ENCODE data around the gene DNAI7.

Gene DNAI7

GRCh38 chr12:25186038-25186787, 8.7 kb downstream of the DNAI7 start:
- H3K9me3 ChIP-seq (ENCODE audit: control insufficient read depth, low read length), result no peaks in the 10 kb centered on the region
- no peaks in the 10 kb centered on the region for H3K4me1 ChIP-seq (ENCODE audit: control insufficient read depth, insufficient read depth, low read length)
- H3K27me3 ChIP-seq (ENCODE audit: control insufficient read depth, insufficient read depth, low read length, poor library complexity, severe bottlenecking), result no peaks in the 10 kb centered on the region
- H3K4me3 ChIP-seq (ENCODE audit: insufficient read depth, low read depth, low read length), result no peak overlapping the region
- no peak overlapping the region for H3K27ac ChIP-seq (ENCODE audit: insufficient read depth, low read depth, low read length, poor library complexity, severe bottlenecking)
- WGBS, 2 experiments, result 83 to 86% methylated on average over 4 of the region's 4 CpGs
- no peaks in the 10 kb centered on the region for H3K36me3 ChIP-seq (ENCODE audit: control insufficient read depth, insufficient read depth, low read length)

DNA sequence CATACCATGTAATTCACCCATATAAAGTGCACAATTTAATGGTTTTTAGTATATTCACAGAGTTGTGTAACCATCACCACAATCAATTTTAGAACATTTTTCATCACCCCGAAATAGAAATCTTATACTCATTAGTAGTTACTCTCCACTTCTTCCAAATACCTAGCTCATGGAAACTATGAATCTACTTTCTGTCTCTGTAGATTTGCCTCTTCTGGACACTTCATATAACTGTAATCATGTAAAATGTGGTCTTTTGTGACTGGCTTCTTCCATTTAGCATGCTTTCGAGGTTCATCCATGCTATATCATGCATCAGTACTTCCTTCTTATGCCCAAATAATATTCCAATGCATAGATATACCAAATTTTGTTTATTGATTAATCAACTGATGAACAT, 10.8 kb downstream of the DNAI7 start:
- no peaks in the 10 kb centered on the region for H3K4me1 ChIP-seq (ENCODE audit: control insufficient read depth, insufficient read depth, low read length)
- H3K27ac ChIP-seq (ENCODE audit: insufficient read depth, low read depth, low read length, poor library complexity, severe bottlenecking), result no peak overlapping the region
- no peaks in the 10 kb centered on the region for H3K36me3 ChIP-seq (ENCODE audit: control insufficient read depth, insufficient read depth, low read length)
- 58 to 100% methylated on average over 1 to 2 of the region's 2 CpGs for WGBS, 2 experiments
- H3K9me3 ChIP-seq (ENCODE audit: control insufficient read depth, low read length), result no peaks in the 10 kb centered on the region
- no peak overlapping the region for H3K4me3 ChIP-seq (ENCODE audit: insufficient read depth, low read depth, low read length)
- no peaks in the 10 kb centered on the region for H3K27me3 ChIP-seq (ENCODE audit: control insufficient read depth, insufficient read depth, low read length, poor library complexity, severe bottlenecking)

DNA sequence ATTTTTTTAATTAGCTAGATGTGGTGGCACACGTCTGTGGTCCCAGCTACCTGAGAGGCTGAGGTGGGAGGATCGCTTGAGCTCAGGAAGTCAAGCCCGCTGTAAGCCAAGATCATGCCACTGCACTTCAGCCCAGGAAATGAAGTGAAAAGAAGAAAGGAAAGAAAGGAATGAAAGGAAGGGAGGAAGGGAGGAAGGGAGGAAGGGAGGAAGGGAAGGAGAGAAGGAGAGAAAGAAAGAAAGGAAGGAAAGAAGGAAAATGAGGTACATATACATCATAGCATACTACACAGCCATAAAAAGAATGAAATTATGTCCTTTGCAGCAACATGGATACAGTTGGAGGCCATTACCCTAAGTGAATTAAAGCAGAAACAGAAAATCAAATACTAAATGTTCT, 12.2 kb downstream of the DNAI7 start:
- 81 to 88% methylated on average over 3 of the region's 3 CpGs for WGBS, 2 experiments
- no peaks in the 10 kb centered on the region for H3K4me1 ChIP-seq (ENCODE audit: control insufficient read depth, insufficient read depth, low read length)
- no peaks in the 10 kb centered on the region for H3K27me3 ChIP-seq (ENCODE audit: control insufficient read depth, insufficient read depth, low read length, poor library complexity, severe bottlenecking)
- no peaks in the 10 kb centered on the region for H3K36me3 ChIP-seq (ENCODE audit: control insufficient read depth, insufficient read depth, low read length)
- H3K27ac ChIP-seq (ENCODE audit: insufficient read depth, low read depth, low read length, poor library complexity, severe bottlenecking), result no peak overlapping the region
- H3K4me3 ChIP-seq (ENCODE audit: insufficient read depth, low read depth, low read length), result no peak overlapping the region
- H3K9me3 ChIP-seq (ENCODE audit: control insufficient read depth, low read length), result no peaks in the 10 kb centered on the region

GRCh38 chr12:25162866-25163265, 32.1 kb downstream of the DNAI7 start:
- Histone ChIP-seq H3K27ac (ENCODE audit: insufficient read depth, low read depth, low read length, poor library complexity, severe bottlenecking) (no peak overlapping the region), H3K36me3 (ENCODE audit: control insufficient read depth, insufficient read depth, low read length) (no peaks in the 10 kb centered on the region), H3K4me3 (ENCODE audit: insufficient read depth, low read depth, low read length) (no peak overlapping the region), H3K9me3 (ENCODE audit: control insufficient read depth, low read length) (no peaks in the 10 kb centered on the region), H3K4me1 (ENCODE audit: control insufficient read depth, insufficient read depth, low read length) (no peaks in the 10 kb centered on the region), H3K27me3 (ENCODE audit: control insufficient read depth, insufficient read depth, low read length, poor library complexity, severe bottlenecking) (no peaks in the 10 kb centered on the region)
- WGBS, 2 experiments, result 92 to 96% methylated on average over 6 of the region's 6 CpGs

GRCh38 chr12:25156061-25156460, 38.9 kb downstream of the DNAI7 start:
- Histone ChIP-seq H3K9me3 (ENCODE audit: control insufficient read depth, low read length) (no peaks in the 10 kb centered on the region), H3K4me3 (ENCODE audit: insufficient read depth, low read depth, low read length) (no peak overlapping the region), H3K27ac (ENCODE audit: insufficient read depth, low read depth, low read length, poor library complexity, severe bottlenecking) (no peak overlapping the region), H3K4me1 (ENCODE audit: control insufficient read depth, insufficient read depth, low read length) (no peaks in the 10 kb centered on the region), H3K27me3 (ENCODE audit: control insufficient read depth, insufficient read depth, low read length, poor library complexity, severe bottlenecking) (no peaks in the 10 kb centered on the region), H3K36me3 (ENCODE audit: control insufficient read depth, insufficient read depth, low read length) (no peaks in the 10 kb centered on the region)
- 97 to 99% methylated on average over 4 of the region's 4 CpGs for WGBS, 2 experiments

- H3K4me1 ChIP-seq (ENCODE audit: control insufficient read depth, insufficient read depth, low read length), result no peaks in the 10 kb centered on the region
These were observed 39.9 kb downstream of the DNAI7 start for GRCh38 chr12:25155022-25155576.

DNA sequence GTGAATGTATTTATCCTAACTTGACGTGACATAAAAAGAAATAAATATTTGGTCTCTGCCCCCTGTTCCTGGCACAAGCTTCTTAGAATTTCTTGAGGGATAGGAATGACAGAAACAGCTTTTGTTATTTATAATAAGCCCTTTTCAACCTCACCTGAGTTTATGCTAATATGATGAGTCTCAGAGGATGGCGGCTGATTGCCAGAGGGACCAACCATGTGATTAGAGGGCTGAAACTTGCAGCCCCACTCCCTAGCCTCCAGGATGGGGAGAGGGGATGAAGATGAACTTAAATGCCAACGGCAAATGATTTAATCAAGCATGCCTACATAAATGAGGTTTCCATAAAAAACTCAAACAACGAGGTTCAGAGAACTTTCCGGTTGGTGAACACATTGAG, 42.9 kb downstream of the DNAI7 start:
- Histone ChIP-seq H3K27me3 (ENCODE audit: control insufficient read depth, insufficient read depth, low read length, poor library complexity, severe bottlenecking) (no peaks in the 10 kb centered on the region), H3K4me1 (ENCODE audit: control insufficient read depth, insufficient read depth, low read length) (no peaks in the 10 kb centered on the region), H3K4me3 (ENCODE audit: insufficient read depth, low read depth, low read length) (no peak overlapping the region), H3K36me3 (ENCODE audit: control insufficient read depth, insufficient read depth, low read length) (no peaks in the 10 kb centered on the region), H3K27ac (ENCODE audit: insufficient read depth, low read depth, low read length, poor library complexity, severe bottlenecking) (no peak overlapping the region), H3K9me3 (ENCODE audit: control insufficient read depth, low read length) (no peaks in the 10 kb centered on the region)
- 62 to 74% methylated on average over 5 of the region's 5 CpGs for WGBS, 2 experiments

More at GRCh38 chr12:25155022-25155576, 39.9 kb downstream of the DNAI7 start:
- Histone ChIP-seq H3K27me3 (ENCODE audit: control insufficient read depth, insufficient read depth, low read length, poor library complexity, severe bottlenecking) (no peaks in the 10 kb centered on the region), H3K36me3 (ENCODE audit: control insufficient read depth, insufficient read depth, low read length) (no peaks in the 10 kb centered on the region), H3K4me3 (ENCODE audit: insufficient read depth, low read depth, low read length) (no peak overlapping the region), H3K27ac (ENCODE audit: insufficient read depth, low read depth, low read length, poor library complexity, severe bottlenecking) (no peak overlapping the region), H3K9me3 (ENCODE audit: control insufficient read depth, low read length) (no peaks in the 10 kb centered on the region)
- WGBS, 2 experiments, result 97 to 100% methylated on average over 1 of the region's 2 CpGs

- Histone ChIP-seq H3K27me3 (ENCODE audit: control insufficient read depth, insufficient read depth, low read length, poor library complexity, severe bottlenecking) (no peaks in the 10 kb centered on the region), H3K4me1 (ENCODE audit: control insufficient read depth, insufficient read depth, low read length) (no peaks in the 10 kb centered on the region), H3K27ac (ENCODE audit: insufficient read depth, low read depth, low read length, poor library complexity, severe bottlenecking) (no peak overlapping the region), H3K4me3 (ENCODE audit: insufficient read depth, low read depth, low read length) (no peak overlapping the region), H3K9me3 (ENCODE audit: control insufficient read depth, low read length) (no peaks in the 10 kb centered on the region), H3K36me3 (ENCODE audit: control insufficient read depth, insufficient read depth, low read length) (no peaks in the 10 kb centered on the region)
- 66 to 81% methylated on average over 4 to 5 of the region's 5 CpGs for WGBS, 2 experiments
These were observed 43.5 kb downstream of the DNAI7 start for GRCh38 chr12:25151476-25151875.

DNA sequence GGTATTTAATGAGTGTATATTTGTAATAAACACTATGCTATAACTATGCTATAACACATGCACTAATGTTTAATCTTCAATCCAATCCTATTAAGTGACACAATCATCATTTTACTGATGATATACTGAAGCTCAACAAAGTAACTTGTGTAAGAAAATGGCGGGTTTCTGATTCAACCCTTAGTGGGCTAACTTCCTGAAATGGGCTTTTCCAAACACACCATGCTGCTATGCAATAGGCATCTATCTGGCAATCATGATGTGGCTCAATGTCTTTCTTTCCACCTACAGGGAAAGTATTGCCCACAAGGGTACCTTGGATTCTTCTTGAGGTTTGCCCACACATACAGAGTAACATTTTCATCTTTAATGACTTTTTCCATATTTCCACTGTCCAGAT, 48.3 kb downstream of the DNAI7 start:
- H3K36me3 ChIP-seq (ENCODE audit: control insufficient read depth, insufficient read depth, low read length), result no peaks in the 10 kb centered on the region
- WGBS, 2 experiments, result 94 to 100% methylated on average over 1 of the region's 1 CpG
- H3K27me3 ChIP-seq (ENCODE audit: control insufficient read depth, insufficient read depth, low read length, poor library complexity, severe bottlenecking), result no peaks in the 10 kb centered on the region
- H3K4me3 ChIP-seq (ENCODE audit: insufficient read depth, low read depth, low read length), result no peak overlapping the region
- no peaks in the 10 kb centered on the region for H3K9me3 ChIP-seq (ENCODE audit: control insufficient read depth, low read length)
- H3K4me1 ChIP-seq (ENCODE audit: control insufficient read depth, insufficient read depth, low read length), result no peaks in the 10 kb centered on the region
- no peak overlapping the region for H3K27ac ChIP-seq (ENCODE audit: insufficient read depth, low read depth, low read length, poor library complexity, severe bottlenecking)

DNA sequence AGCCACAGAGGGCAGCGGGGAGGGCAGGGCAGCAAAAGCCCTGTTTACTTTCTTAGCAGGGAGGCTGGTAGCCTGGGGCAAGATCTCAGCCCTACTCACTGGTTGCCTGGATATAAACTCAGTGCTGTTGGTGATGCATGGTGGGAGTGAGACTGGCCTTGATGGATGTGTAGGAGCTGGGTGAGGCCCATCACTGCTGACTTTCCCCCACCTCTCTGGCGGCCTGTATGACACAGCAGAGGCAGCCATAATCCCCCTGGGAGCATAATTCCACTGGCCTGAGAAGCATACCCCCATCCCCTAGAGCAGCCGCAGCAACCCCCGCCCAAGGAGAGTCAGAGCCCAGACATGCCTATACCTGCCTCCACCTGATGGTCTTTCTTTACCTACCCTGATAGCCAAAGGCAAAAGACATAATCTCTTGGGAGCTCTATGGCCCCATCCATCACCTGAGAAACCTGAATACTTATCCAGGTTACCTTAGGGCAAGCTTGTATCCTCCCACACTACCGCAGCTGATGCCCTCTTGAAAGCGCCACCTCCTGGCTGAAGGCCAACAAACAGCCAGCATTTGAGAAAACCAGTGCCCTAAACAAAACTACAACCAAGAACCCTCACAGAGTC, 59.3 kb downstream of the DNAI7 start:
- Histone ChIP-seq H3K36me3 (ENCODE audit: control insufficient read depth, insufficient read depth, low read length) (no peaks in the 10 kb centered on the region), H3K9me3 (ENCODE audit: control insufficient read depth, low read length) (no peaks in the 10 kb centered on the region), H3K27me3 (ENCODE audit: control insufficient read depth, insufficient read depth, low read length, poor library complexity, severe bottlenecking) (no peaks in the 10 kb centered on the region), H3K27ac (ENCODE audit: insufficient read depth, low read depth, low read length, poor library complexity, severe bottlenecking) (no peak overlapping the region), H3K4me1 (ENCODE audit: control insufficient read depth, insufficient read depth, low read length) (no peaks in the 10 kb centered on the region), H3K4me3 (ENCODE audit: insufficient read depth, low read depth, low read length) (no peak overlapping the region)
- WGBS, 2 experiments, result 69 to 70% methylated on average over 6 of the region's 6 CpGs

Data from ectodermal cell (in vitro differentiated cells).